GM18502 (cell line): Measurements from ENCODE around the gene IL17B.

Experiments used
- ATAC-seq: cut with Tn5 transposase; IDR thresholded peaks from one replicate; pipeline ENCODE4 v1.9.1; 2021; ENCODE audit warnings: mild to moderate bottlenecking; ENCODE audit not compliant: unreplicated experiment, poor library complexity

The IL17B gene, protein sequence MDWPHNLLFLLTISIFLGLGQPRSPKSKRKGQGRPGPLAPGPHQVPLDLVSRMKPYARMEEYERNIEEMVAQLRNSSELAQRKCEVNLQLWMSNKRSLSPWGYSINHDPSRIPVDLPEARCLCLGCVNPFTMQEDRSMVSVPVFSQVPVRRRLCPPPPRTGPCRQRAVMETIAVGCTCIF

DNA sequence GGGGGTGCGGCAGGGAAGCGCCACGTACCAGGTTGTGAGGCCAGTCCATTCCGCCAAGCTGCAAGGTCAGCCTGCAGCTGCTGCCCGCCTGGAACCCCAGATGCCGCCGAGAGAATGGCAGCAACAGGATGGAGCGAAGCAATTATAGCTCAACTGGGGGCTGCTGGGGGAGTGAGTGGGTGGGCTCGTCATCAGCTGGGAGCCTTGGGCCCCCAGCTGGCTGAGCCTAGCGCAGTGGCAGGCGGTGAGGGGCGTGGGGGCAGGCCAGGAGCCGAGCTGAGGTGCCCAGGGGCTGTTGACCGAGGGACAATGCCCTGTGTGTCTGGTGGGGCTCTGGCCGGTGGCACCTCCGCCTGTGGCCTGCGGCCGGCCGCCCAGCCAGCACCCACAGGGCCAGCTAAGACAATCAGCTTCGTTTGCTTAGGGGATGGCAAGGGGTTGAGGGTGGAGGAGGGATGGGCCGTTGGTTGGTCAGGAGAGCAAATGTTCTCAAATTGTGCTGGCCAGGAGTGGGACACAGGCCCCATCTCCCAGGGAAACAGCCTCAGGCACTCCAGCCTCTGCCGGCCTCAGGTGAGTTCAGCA is at the start of gene IL17B:
TSS of gene IL17B (minus strand) at position 116 of the 585 bp plus-strand sequence. CDS start at position 49, 67 bp downstream.
- ATAC-seq, result no peak

DNA sequence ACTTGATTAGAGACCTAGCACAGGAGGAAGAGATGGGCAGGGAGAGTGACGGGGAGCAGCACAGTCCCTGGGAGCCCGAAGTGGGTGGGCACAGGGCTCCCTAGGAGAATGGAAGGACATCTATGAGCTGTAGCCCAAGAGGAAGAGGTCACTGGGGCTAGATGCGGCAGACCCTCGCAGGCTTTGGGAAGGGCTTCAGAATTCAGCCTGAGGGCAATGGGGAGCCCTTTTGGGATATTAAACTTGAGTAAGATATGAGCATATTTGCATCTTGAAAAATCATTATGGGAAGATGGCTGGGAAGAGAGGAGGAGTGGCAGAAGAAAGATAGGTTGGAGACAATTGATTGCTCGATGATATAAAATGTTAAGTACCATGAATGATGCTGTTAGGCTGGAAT is 48.9 kb upstream of the IL17B start:
- no peak for ATAC-seq

DNA sequence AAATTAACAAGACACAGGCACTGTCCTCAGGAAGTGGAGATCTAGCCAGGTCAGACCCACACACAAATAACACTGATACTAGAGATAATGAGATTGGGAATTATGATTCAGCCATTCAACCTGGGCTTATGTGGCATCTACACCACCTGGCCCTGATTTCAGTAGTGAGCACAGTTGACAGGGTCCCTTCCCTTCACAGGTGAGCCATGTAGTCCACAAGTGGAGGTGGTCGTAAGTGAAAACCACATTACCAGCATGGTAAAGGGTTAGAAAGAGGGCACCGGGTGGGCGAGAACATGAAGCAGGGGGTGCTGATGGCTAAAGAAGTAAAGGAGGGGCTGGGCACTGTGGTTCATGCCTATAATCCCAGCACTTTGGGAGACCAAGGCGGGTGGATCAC is 48.3 kb upstream of the IL17B start:
- ATAC-seq, result no peak

DNA sequence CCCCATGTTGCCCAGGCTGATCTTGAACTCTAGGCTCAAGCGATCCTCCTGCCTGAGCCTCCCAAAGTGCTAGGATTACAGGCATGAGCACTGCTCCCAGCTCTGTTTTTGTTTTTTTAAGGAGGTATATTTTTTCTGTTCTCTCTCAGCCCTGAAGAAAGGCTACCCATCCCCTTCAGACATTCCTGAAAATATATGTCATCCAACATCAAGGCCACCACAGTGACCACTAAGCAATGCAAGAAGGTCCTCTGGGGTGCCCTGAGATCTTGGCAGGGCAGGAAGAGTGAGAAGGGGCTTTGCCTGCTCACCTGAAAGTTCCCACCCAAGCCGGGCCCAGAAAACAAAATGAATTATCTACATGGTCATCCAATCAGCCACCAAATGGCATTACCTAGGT is 47.8 kb upstream of the IL17B start:
- ATAC-seq, result no peak

DNA sequence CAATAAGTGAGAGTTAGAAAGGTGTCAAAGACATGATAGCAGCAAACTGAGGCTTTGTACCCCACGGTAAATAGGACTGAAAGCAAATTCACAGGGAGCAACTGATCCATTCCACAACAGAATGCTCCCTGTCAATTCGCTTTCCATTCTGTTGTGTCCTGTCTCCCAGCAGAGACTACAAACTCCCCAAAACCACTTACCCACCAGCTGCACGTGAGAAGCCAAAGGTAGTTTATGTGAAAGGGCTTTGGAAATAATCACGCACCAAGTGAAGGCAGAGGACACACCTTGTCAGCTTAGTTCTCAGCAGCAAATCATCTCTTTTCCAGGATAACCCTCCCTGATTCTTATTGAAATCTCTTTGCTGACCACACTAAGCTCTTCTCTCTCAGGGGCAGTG is 46.6 kb upstream of the IL17B start:
- ATAC-seq, result no peak

DNA sequence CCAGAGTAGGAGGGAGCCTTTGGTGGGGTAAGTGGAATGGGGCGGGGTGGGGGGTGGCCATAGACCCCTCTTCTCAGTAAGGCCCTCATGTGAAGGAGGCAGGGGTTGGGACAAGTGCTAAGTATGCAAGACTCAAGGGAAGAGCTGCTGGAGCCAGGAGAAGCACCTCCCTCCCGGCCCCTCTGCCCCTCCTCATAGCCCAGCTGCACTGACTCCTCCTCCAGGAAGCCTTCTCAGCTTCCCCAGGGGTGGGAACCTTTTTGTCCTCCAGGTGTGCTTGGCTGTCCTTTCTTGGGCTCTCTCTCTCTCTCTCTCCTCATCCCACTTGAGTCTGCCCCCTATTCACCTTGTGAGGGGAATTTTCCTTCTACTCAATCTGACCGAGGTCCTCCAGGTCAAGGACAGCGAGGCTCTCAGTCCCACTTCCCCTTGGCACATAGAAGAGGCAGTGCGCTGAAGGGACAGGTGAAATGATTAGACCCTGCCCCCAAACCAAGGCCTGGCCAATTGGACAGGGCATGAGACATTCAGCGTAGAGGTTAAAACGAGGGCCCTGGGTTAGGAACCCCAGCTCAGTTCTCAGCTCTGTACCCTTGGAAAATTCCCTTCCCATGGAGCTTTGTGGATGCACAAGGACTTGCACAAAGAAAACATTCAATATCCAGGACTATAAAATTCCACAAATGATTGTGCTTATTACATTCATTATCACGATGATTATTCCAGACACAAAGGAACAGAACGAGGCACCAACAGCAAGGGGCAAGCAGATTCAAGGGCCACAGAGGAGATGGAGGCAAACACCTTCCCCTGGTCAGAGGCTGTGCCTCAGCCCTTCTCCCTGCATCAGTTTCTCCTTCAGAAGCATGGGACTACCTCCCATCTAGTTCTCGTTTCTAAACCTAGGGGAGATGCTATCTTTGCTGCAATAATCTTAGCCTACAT is 45.6 kb upstream of the IL17B start:
- no peak for ATAC-seq

DNA sequence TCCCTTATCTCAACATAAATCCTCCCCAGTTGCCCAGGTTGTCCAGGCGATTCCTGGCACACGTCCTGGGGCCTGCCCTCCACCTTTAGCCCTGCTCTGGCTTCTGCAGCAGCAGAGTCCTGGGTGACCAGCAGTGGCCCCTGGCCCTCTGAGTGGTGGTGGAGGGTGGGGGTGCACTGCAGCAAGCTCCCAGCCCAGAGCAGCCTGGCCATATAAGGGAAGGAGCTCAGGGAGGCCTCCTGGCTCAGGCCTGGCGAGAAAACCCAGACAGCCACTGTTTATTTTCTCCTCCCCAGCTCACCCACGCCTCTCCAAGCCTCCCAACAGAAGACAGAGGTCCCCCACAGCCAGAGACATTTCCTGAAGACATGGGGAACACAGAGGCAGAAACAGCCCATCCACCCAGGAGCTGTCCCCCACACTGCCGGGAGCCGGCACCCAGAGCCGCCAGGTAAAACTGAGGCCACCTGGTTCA is 44.7 kb upstream of the IL17B start:
- no peak for ATAC-seq

DNA sequence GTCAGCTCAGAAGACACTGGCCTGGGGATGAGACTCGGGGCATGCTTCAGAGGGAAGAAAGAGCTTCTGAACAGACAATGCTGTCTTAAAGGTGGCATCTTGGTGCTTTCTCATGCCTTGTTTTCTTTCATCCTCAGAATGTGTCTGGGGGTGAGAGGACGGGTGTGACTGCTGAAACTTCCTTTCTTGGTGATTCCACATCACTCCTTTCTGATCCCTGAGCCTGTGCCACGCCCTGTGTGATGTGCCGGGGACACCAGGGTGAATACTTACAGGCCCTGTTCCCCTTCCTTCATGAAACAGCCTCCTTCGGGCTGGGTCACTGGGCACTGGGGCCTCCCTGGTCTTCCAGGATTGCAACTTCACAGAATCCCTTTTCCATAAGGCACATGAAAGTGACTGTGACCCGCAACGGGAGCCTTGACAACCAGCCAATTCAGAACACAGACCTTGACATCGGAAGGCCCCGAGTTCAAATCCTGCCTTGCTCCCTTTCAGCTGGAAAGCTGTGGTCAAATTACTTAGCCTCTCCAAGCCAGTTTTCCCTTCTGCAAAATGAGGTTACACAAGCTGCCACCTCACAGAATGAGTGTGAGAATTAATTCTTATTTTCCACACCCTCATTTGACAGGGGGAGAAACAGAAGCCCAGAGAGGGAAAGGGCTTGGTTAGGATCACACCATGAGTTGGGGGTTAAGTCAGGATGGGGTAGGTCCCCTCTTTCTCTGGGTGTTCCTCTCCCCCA is 44.1 kb upstream of the IL17B start:
- no peak for ATAC-seq

DNA sequence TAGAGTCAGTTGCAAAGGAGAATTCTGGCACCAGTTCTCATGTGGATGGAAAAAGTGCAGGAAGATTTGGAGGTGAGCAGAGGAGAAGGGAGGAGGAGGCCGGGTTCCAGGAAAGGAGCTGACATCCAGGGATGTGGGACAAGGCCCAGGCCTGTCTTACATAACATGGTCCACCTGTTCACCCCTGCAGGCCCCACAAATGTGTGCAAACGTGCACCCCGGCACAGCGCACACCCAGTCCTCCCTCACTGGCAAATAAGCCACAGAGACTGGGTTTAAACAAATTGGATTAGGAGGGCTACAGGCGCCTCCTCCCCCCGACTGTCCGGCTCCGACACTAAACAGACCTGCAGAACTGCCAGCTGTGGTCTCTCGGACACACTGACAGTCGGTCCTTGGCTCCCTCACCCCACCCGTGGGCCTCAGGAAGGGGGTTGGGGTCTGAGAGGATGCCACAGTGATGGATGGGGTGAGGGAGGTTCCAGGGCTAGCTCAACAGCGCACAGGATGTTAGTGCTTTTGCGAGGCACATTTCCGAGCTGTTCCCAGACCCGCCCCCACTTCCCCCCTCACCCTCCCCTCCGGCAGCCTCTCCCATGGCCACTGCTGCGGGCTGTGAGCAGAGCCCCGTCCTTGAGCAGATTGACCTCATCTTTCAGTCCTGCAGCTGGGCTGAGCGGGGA is 43.4 kb upstream of the IL17B start:
- ATAC-seq, result no peak

DNA sequence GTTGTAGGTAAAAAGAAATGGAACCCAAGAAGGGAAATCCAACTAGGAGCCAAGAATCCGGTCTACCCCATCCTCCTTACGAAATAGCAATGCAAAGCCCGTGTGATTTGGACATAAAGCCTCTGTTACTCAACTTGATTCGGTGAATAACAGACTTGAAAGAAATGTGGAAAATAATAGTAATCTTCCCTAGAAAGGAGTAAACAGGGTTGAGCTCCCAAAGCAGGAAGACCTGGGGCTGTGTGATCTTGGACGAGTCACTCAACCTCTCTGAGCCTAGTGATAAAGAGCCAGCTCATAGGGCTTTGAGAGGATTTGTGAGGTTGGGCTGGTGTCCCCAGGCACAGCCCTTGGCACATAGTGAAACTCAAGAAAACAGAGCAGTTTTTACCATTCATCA is 42.7 kb upstream of the IL17B start:
- ATAC-seq, result no peak

DNA sequence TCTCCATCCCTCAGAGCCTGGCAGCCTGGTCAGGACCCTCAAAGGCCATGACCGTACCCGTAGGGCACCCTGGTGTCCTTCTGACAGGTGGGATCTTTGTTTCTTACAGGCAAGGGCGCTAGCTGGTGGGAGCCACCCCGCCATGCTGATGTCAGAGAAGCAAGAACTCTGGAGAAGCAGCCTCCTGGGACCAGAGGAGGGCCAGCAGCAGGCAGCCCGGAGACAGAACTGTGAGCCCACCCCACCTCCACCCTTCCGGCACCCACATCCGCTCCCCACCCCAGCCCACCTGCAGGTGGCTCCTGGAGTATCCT is 42.2 kb upstream of the IL17B start:
- no peak for ATAC-seq

DNA sequence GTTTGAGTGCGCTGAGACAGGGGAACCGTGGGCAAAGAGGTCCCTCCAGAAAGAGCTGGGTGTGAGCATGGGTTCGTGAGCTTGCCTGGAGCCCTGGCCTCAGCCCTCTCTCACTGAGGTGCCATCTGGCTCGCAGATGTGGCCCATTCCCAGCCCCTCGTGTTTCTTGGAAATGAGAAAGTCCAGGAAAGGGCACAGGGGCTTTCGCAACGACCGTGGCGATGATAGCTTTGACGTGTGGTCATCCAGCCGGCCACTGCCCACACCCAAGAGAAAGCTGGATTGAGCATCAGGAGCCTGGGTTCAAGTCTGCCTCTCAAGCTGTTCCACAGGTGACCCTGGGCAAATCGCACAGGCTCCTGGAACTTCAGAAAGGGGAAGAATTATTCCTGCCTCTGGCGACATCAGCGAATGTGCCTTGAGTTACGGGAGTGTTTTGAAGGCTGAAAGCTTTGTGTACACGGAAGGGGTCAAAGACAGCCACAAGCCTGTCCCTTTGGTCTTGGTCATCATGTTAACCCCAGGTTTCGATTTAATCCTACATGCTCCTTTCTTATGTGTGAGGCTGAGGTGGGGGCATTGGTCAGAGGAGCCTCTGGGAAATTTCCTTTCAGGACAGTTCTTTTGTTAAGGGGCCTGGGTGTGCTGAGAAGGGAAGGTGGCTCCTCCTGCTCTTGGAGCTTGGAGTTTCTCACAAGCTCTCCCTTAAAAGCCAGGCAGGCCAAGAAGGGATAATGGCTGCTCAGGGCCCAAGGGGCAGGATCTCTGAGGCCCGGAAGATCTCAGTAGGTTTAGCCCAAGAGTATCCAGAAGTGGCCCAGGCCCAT is 41.7 kb upstream of the IL17B start:
- ATAC-seq, result no peak

DNA sequence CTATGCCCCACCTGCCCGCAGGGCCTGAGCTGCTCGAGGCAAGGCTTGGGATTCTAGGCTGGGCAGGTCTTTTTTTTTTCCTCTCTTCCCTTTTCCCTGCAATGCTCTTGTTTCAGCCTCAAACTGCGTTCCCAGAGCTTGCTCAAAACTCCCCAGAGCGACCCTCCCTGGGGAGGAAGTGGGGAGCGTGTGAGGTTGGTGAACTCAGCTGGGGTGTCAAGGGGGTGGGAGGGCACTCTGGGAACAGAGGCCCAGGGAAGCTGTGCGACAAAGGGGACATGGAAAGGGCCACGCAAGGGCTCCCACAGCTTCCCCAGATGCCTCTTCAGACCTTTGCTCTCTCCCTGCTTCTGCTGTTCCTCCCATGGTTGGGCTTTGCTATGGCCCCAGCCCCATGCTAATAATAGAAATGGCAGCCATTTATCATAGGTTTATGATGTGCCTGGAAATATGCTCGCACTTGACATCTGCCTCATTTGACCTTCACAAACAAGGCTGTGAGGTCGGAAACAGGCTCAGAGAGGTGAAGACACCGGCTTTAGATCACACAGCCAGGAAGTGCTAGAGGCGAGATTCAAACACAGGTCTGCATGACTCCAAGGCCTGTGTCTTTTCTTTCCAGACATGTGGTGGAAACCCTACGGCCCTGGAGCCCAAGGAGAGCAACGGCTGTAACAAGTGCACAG is 40.9 kb upstream of the IL17B start:
- no peak for ATAC-seq

DNA sequence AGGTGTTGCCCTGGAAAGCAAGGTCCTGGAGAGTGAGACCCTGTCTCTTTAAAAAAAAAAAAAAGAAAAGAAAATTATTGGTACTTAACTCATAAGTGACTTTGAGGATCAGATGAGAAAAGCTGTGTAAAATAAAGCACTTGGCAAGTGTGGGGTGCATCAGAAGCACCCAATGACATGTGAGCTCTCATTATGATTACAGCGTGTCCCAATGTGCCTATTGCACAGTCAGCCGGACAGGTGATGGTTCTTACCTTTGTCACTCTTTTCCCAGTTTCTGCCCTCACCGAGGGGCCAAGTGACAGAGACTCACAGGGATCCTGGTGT is 40.4 kb upstream of the IL17B start:
- ATAC-seq, result no peak

DNA sequence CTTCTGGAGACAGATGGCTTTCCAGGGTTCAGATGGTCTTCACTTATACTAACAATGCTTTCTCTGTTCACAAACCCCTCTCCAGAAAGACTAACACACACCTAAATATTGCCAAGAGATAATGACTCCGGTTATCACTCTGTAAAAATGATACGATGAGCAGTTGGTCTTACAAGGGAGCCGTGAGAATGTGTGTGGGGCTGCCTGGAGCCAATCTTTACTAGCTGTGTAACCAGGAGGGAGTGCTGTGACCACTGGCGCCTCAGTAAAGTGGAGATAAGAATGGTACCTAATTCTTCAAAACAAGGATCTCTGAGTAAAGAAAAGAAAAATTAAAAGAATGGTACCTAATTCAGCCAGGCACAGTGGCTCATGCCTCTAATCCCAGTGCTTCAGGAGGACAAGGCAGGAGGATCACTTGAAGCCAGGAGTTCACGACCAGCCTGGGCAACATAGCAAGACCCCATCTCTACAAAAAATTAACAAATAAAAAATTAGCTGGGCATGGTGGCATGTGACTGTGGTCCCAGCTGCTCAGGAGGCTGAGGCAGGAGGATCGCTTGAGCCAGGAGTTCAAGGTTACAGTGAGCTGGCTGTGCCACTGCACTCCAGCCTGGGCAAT is 39.9 kb upstream of the IL17B start:
- ATAC-seq, result no peak

DNA sequence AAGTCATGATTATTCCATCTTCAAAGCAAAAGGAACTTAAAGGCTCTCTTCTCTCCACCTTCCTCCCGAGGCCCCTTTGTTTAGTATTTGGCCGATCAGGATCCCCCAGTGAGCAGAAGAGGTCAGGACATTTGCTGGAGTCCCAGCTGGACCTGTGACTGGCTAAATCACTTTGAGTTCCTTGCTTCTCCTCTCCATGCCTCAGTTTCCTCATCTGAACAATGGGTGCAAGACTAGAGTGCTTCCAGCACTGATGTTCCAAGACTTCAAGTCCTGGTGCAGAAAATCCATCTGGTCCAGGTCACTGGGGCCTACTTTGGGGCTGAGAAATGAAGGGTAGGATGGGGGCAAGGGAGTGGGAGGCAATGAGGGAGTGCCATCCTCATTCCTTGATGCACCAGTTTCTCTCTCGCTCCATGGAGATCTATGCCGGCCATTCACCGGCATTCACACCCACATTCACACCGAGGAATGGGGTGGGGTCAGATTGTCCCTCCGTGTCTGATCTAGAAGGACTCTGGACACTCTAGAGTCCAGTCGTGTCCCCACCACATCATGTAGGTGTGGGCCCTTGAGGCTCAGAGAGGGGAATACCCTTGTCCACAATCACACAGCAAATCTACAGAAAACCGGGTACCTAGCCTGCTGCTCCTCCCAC is 38.7 kb upstream of the IL17B start:
- no peak for ATAC-seq

DNA sequence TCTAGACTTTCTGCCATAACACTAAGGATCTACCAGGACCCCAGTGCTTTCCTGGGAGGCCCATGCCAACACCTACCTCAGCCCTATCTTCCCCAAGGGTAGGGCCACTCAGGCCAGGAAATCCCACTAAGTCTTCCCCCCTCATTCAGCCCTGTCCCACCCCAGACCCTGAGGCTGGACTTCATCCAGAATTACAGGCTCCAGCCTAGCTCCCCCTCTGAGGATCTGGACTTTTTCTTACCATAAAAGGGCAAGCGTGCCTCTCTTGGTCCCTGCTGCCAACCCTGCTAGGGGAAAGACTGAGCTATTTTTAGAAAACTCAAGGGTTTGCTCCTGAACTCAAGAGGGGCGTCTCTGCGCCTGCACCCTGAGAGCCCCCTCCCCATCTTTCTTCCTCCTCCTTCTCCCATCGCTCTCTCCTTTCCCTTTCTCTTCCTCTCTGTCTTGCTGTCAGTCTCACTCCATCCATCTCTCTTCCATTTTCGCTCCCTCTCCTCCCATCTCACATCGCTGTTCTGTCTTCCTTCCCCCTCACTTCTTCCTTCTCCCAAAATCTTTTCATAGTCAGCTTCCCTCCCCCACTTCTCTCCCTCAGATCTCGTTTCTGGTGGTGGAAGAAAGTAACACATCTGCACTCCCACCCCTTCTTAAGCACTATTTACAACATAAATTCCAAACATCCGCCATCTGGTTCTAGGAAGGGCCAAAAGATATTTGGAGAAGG is 38.1 kb upstream of the IL17B start:
- ATAC-seq, result no peak
